DMS 273 (cell line): Measurements from ENCODE around the gene ORAI1.
A peak's percentile ranks its signal among the peaks of the same experiment; 100 is the strongest.
"Not testable (repeated sequence)": the region's sequence is repeated elsewhere in the genome, so short reads cannot be mapped to it uniquely, and the experiment has no call there.

ENCODE experiments used
- DNase-seq: peaks from one replicate; lab custom pipeline; 2025; ENCODE audit not compliant: unreplicated experiment; lab: John Stamatoyannopoulos, UW

Gene ORAI1

GRCh38 chr12:121626087-121626852 lies at the start of gene ORAI1:
Gene ORAI1, plus strand, starts transcription at chr12:121626530.
- DNase-seq, result peak; percentile 96

DNA sequence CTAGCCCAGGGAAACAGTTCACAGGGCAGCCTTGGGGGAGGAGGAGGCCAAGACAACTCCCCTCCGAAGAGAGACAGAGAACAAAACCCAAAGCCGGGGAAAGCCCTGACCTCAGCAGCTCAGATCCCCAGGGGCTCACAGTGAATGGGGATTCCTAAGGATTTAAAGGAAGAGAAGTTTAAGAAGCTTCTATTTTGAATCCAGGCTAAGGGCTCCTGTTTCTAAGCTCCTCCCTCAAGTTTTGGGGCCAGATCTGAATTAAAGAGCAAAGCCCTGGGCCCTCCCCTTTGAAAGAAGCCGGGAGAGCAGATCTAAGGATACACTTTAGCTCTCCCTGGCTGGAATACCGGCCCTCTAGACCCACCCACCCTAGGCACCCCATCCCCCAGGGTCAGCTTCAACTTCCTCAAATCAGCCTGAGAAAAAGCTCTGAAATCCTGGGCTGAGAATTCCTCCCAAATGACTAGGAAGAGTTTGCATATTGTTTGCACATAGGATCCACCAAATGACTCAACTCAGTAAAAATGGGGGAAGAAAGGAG lies 49.4 kb upstream of the ORAI1 start:
- DNase-seq, result no peak

DNA sequence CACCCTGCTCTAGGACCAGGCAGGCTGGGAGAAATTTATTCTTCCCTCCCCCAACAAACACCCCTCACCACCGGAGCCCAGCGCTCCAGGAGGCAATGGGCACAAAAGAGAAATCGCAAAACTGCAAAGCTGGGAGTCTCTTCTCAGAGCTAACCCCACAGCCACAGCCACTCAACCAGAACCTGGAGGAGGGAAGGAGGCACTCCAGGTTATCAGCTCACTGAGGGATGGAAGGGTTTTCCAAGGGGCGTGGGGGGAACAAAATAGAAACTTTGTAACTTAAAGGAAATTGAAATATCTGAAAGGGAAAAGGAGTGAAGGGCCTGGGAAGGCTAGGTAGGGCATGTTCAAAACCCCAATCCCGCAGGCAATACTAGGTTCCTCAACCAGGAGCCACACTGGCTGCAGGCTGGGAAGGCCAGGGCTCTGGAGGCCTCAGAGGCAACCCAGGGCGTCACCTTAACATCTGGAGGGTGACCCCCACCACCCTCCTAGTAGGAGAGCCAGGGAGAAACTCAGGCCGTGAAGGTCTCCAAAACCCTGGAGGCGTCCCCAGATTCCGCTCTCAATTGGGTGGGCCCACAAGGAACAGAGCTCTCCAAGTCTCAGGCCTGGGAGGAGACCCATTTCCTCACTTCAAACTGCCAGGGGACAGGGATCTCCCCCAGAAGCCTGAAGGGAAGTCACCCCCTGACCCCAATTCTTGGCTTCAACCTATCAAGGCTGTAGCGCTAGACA lies 48.7 kb upstream of the ORAI1 start:
- no peak for DNase-seq

GRCh38 chr12:121578230-121579189 lies 47.8 kb upstream of the ORAI1 start:
- no peak for DNase-seq

- peak; percentile 52 for DNase-seq
Measured at GRCh38 chr12:121579190-121579791, 47.0 kb upstream of the ORAI1 start.

- peak; percentile 81 for DNase-seq
Measured at GRCh38 chr12:121579981-121580868, 46.1 kb upstream of the ORAI1 start.

- DNase-seq, result no peak
Measured at GRCh38 chr12:121580959-121581685, 45.2 kb upstream of the ORAI1 start, which contains the start of gene KDM2B. Gene KDM2B, minus strand, starts transcription at chr12:121581023. Its CDS starts 112 bp downstream, at chr12:121580911.

GRCh38 chr12:121581686-121582429 lies 44.5 kb upstream of the ORAI1 start:
- peak; percentile 17 for DNase-seq

GRCh38 chr12:121582583-121583333 lies 43.6 kb upstream of the ORAI1 start:
- DNase-seq, result no peak

GRCh38 chr12:121583334-121583661 lies 43.0 kb upstream of the ORAI1 start:
- not testable (repeated sequence) for DNase-seq

- DNase-seq, result not testable (repeated sequence)
Measured at GRCh38 chr12:121584885-121585284, 41.4 kb upstream of the ORAI1 start.

DNA sequence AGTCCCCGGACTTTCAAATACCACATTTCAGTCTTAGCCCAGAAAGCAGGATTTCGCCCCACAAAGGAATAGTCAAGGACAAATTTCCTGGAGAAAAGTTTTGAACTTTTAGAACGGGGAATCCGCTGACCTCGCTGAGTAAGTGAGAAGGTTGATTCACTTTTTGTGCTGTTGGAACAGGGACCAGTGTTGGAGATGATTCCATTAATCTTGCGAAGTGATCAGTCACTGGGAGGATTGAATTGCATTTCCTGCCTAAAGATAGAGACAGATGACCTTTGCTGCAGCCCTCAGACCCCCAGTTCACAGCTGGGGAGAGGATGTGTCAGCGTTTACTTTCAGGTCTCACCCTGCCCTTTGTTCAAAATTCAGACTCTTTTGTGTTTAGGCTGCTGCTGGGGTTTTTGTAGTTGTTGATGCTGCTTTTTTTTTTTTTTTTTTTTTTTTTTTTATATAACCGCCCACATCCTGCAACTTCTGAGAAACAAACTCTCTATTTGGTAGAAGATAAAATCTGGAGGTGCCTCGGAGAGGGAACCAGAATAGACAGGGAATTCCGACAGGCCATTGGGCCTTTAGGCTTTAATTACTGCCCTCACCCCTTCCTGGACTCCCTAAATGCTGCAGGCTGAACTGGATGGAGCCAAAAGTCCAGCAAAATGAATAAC lies 35.7 kb upstream of the ORAI1 start:
- DNase-seq, result no peak

- DNase-seq, result no peak
Measured at GRCh38 chr12:121592320-121592719, 34.0 kb upstream of the ORAI1 start.

GRCh38 chr12:121595520-121595919 lies 30.8 kb upstream of the ORAI1 start:
- DNase-seq, result no peak

DNA sequence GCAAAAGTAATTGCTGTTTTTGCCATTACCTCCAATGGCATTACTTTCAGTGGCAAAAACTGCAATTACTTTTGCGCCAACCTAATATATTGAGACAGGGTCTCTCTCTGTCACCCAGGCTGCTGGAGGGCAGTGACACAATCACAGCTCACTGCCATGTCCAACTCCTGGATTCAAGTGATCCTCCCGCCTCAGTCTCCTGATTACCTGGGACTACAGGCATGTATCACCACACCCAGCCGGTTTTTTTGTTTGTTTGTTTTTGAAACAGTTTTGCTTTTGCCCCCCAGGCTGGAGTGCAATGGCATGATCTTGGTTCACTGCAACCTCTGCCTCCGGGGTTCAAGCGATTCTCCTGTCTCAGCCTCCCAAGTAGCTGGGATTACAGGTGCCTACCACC lies 29.8 kb upstream of the ORAI1 start:
- no peak for DNase-seq

DNA sequence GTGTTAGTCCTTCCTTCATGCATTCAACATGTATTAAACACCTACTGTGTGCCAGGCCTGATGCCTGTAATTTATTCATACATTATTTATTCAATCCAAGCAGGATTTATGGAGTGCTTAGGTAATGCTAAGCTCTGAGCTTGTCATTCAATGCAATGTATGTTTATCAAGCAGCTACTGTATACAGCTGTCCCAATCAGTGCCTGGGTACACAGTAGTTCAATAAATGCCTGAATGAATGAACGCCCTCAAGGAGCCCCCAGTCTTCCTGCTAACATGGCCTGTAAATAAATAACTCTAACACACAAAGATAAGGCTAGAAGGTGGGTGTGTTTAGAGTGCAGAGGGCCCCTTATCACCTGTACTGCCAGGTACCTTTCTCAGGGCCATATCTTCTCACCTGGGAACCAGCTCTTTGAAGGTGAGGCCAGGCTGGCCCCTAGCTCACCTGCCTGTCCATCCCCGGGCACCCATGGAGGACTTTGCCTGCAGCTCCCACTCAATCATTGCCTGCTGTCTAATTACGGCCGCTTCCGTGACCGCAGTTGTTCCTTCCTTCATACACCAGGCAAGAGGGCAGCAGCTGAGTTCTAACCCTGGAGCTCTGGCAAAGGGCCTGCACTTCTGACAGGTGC lies 25.5 kb upstream of the ORAI1 start:
- DNase-seq, result no peak
